ENCODE measurements around the gene POP4.

POP4 gene

GRCh38 chr19:29640231-29640630, 34.1 kb downstream of the POP4 start:
- Histone ChIP-seq H4K20me1 (ENCODE audit: insufficient read depth, low read length) (no peaks in the 10 kb centered on the region), H2AFZ (ENCODE audit: low read depth, low read length) (no peak overlapping the region), H3K79me2 (ENCODE audit: insufficient read depth, low read length) (no peaks in the 10 kb centered on the region), H3K9ac (ENCODE audit: low read depth, low read length) (no peak overlapping the region), H3K4me2 (ENCODE audit: insufficient read depth, low read length) (no peak overlapping the region), H3K27ac (ENCODE audit: low read length) (no peak overlapping the region), H3K27me3 (ENCODE audit: insufficient read depth, low read length, poor library complexity) (no peaks in the 10 kb centered on the region), H3K4me3 (ENCODE audit: low read depth in 1 of 2, low read length in 2 of 2) (no peak overlapping the region), H3K4me1 (ENCODE audit: insufficient read depth, low read length) (no peaks in the 10 kb centered on the region), H3K9me3 (ENCODE audit: insufficient read depth, low read length, severe bottlenecking) (no peaks in the 10 kb centered on the region), H3K36me3 (ENCODE audit: insufficient read depth, low read length) (no peaks in the 10 kb centered on the region)
- DNase-seq (no peak), ATAC-seq (ENCODE audit: insufficient read depth, low read depth) (no peak)
- TF ChIP-seq EZH2 (IDR thresholded peaks at IDR 0.05; ENCODE audit: borderline replicate concordance, low read depth, low read length, severe bottlenecking) (no peak), CTCF (IDR thresholded peaks at IDR 0.05; ENCODE audit: borderline replicate concordance, extremely low read depth, low read length, poor library complexity, severe bottlenecking) (no peak)

- H3K9me3 ChIP-seq (ENCODE audit: insufficient read depth, low read length, severe bottlenecking): no peaks in the 10 kb centered on the region
- peaks cover 13% of the 10 kb centered on the region for H3K4me1 ChIP-seq (ENCODE audit: insufficient read depth, low read length)
- H2AFZ ChIP-seq (ENCODE audit: low read depth, low read length): no peak overlapping the region
- H3K27ac ChIP-seq (ENCODE audit: low read length): no peak overlapping the region
- no peaks in the 10 kb centered on the region for H4K20me1 ChIP-seq (ENCODE audit: insufficient read depth, low read length)
- DNase-seq: no peak
- H3K27me3 ChIP-seq (ENCODE audit: insufficient read depth, low read length, poor library complexity): no peaks in the 10 kb centered on the region
- no peaks in the 10 kb centered on the region for H3K79me2 ChIP-seq (ENCODE audit: insufficient read depth, low read length)
- no peak overlapping the region for H3K4me3 ChIP-seq (ENCODE audit: low read depth in 1 of 2, low read length in 2 of 2)
- no peak overlapping the region for H3K4me2 ChIP-seq (ENCODE audit: insufficient read depth, low read length)
- TF ChIP-seq CTCF (IDR thresholded peaks at IDR 0.05; ENCODE audit: borderline replicate concordance, extremely low read depth, low read length, poor library complexity, severe bottlenecking) (no peak), EZH2 (IDR thresholded peaks at IDR 0.05; ENCODE audit: borderline replicate concordance, low read depth, low read length, severe bottlenecking) (no peak)
- ATAC-seq (ENCODE audit: insufficient read depth, low read depth): no peak
- H3K9ac ChIP-seq (ENCODE audit: low read depth, low read length): no peak overlapping the region
- no peaks in the 10 kb centered on the region for H3K36me3 ChIP-seq (ENCODE audit: insufficient read depth, low read length)
Observed at GRCh38 chr19:29641597-29641996, 35.5 kb downstream of the POP4 start.

GRCh38 chr19:29643361-29643935, 37.4 kb downstream of the POP4 start:
- Histone ChIP-seq H3K79me2 (ENCODE audit: insufficient read depth, low read length) (no peaks in the 10 kb centered on the region), H3K9me3 (ENCODE audit: insufficient read depth, low read length, severe bottlenecking) (no peaks in the 10 kb centered on the region), H4K20me1 (ENCODE audit: insufficient read depth, low read length) (no peaks in the 10 kb centered on the region), H2AFZ (ENCODE audit: low read depth, low read length) (no peak overlapping the region), H3K4me3 (ENCODE audit: low read depth in 1 of 2, low read length in 2 of 2) (no peak overlapping the region), H3K4me1 (ENCODE audit: insufficient read depth, low read length) (peaks cover 13% of the 10 kb centered on the region), H3K27me3 (ENCODE audit: insufficient read depth, low read length, poor library complexity) (no peaks in the 10 kb centered on the region), H3K36me3 (ENCODE audit: insufficient read depth, low read length) (no peaks in the 10 kb centered on the region), H3K4me2 (ENCODE audit: insufficient read depth, low read length) (no peak overlapping the region), H3K27ac (ENCODE audit: low read length) (no peak overlapping the region), H3K9ac (ENCODE audit: low read depth, low read length) (no peak overlapping the region)
- ATAC-seq (ENCODE audit: insufficient read depth, low read depth): no peak
- TF ChIP-seq EZH2 (IDR thresholded peaks at IDR 0.05; ENCODE audit: borderline replicate concordance, low read depth, low read length, severe bottlenecking) (no peak), CTCF (IDR thresholded peaks at IDR 0.05; ENCODE audit: borderline replicate concordance, extremely low read depth, low read length, poor library complexity, severe bottlenecking) (no peak)
- no peak for DNase-seq

- DNase-seq: no peak
- Histone ChIP-seq H3K27me3 (ENCODE audit: insufficient read depth, low read length, poor library complexity) (no peaks in the 10 kb centered on the region), H3K36me3 (ENCODE audit: insufficient read depth, low read length) (no peaks in the 10 kb centered on the region), H2AFZ (ENCODE audit: low read depth, low read length) (no peak overlapping the region), H3K4me3 (ENCODE audit: low read depth in 1 of 2, low read length in 2 of 2) (no peak overlapping the region), H4K20me1 (ENCODE audit: insufficient read depth, low read length) (no peaks in the 10 kb centered on the region), H3K4me2 (ENCODE audit: insufficient read depth, low read length) (no peak overlapping the region), H3K27ac (ENCODE audit: low read length) (no peak overlapping the region), H3K9me3 (ENCODE audit: insufficient read depth, low read length, severe bottlenecking) (no peaks in the 10 kb centered on the region), H3K79me2 (ENCODE audit: insufficient read depth, low read length) (no peaks in the 10 kb centered on the region), H3K4me1 (ENCODE audit: insufficient read depth, low read length) (peaks cover 13% of the 10 kb centered on the region), H3K9ac (ENCODE audit: low read depth, low read length) (no peak overlapping the region)
- ATAC-seq (ENCODE audit: insufficient read depth, low read depth): no peak
- TF ChIP-seq CTCF (IDR thresholded peaks at IDR 0.05; ENCODE audit: borderline replicate concordance, extremely low read depth, low read length, poor library complexity, severe bottlenecking) (no peak), EZH2 (IDR thresholded peaks at IDR 0.05; ENCODE audit: borderline replicate concordance, low read depth, low read length, severe bottlenecking) (no peak)
Observed at GRCh38 chr19:29644210-29644609, 38.1 kb downstream of the POP4 start.

Data from DND-41 (cell line).